Skin epidermis (tissue), 12 donors: ENCODE measurements around the gene IGBP1.
A peak's percentile ranks its signal among the peaks of the same experiment; 100 is the strongest.
"Not testable (repeated sequence)": the region's sequence is repeated elsewhere in the genome, so short reads cannot be mapped to it uniquely, and the experiment has no call there.

Experiments
- H3K27ac ChIP-seq, 21 experiments: fragments of 200-600 bp; sonication (generic) in 11 of 21; one replicate each; pipeline ENCODE4 v1.5.0; 2020; ENCODE audit warnings: mild to moderate bottlenecking in 3 of 21, inconsistent platforms in 2 of 21, moderate library complexity in 2 of 21
- H3K4me3 ChIP-seq, 7 experiments: fragments of 200-600 bp; sonication (generic) in 2 of 7; one replicate each; pipeline ENCODE4 v1.5.0; 2020; ENCODE audit warnings: inconsistent platforms in 2 of 7, mild to moderate bottlenecking in 2 of 7, moderate library complexity in 1 of 7

The IGBP1 gene

GRCh38 chrX:70133303-70134115, at the start of gene IGBP1:
TSS of gene IGBP1 (plus strand) at chrX:70133447. CDS start at chrX:70133948, 501 bp downstream.
- peak within 1 kb of the TSS; percentile 38 to 87 (median 77) for H3K27ac ChIP-seq
- peak within 1 kb of the TSS; percentile 46 to 67 (median 58) for H3K4me3 ChIP-seq

- H3K4me3 ChIP-seq: no peak overlapping the region
- no peak overlapping the region for H3K27ac ChIP-seq
Observed at GRCh38 chrX:70084592-70085240, 48.5 kb upstream of the IGBP1 start.

GRCh38 chrX:70087857-70088630, 45.2 kb upstream of the IGBP1 start:
- H3K27ac ChIP-seq: peak overlapping the region in 3 of 21 experiments; percentile 1 to 49 (median 30)
- no peak overlapping the region for H3K4me3 ChIP-seq

GRCh38 chrX:70088751-70089150, 44.5 kb upstream of the IGBP1 start:
- Histone ChIP-seq H3K27ac (peak overlapping the region in 1 of 21 experiments; percentile 14), H3K4me3 (no peak overlapping the region)

- Histone ChIP-seq H3K27ac (peak overlapping the region in 1 of 21 experiments; percentile 31), H3K4me3 (no peak overlapping the region)
Observed at GRCh38 chrX:70089604-70090297, 43.5 kb upstream of the IGBP1 start.

GRCh38 chrX:70092247-70092646, 41.0 kb upstream of the IGBP1 start:
- no peak overlapping the region for H3K27ac ChIP-seq

GRCh38 chrX:70096052-70096451, 37.2 kb upstream of the IGBP1 start:
- Histone ChIP-seq H3K27ac (no peak overlapping the region), H3K4me3 (no peak overlapping the region)

More at GRCh38 chrX:70092247-70092646, 41.0 kb upstream of the IGBP1 start:
- no peak overlapping the region for H3K4me3 ChIP-seq

- Histone ChIP-seq H3K27ac (no peak overlapping the region), H3K4me3 (no peak overlapping the region)
Observed at GRCh38 chrX:70105229-70105628, 28.0 kb upstream of the IGBP1 start.

GRCh38 chrX:70111436-70112026, 21.7 kb upstream of the IGBP1 start:
- not testable (repeated sequence) for H3K27ac ChIP-seq

GRCh38 chrX:70117738-70118137, 15.5 kb upstream of the IGBP1 start:
- no peak overlapping the region for H3K4me3 ChIP-seq

More at GRCh38 chrX:70111436-70112026, 21.7 kb upstream of the IGBP1 start:
- not testable (repeated sequence) for H3K4me3 ChIP-seq

GRCh38 chrX:70123014-70123413, 10.2 kb upstream of the IGBP1 start:
- not testable (repeated sequence) for H3K4me3 ChIP-seq, H3K27ac ChIP-seq

More at GRCh38 chrX:70117738-70118137, 15.5 kb upstream of the IGBP1 start:
- no peak overlapping the region for H3K27ac ChIP-seq

- no peak overlapping the region for H3K4me3 ChIP-seq
- H3K27ac ChIP-seq: no peak overlapping the region
Observed at GRCh38 chrX:70124678-70125077, 8.6 kb upstream of the IGBP1 start.

- Histone ChIP-seq H3K4me3 (no peak overlapping the region), H3K27ac (no peak overlapping the region)
Observed at GRCh38 chrX:70128071-70128470, 5.2 kb upstream of the IGBP1 start.

- H3K4me3 ChIP-seq: no peak overlapping the region
- no peak overlapping the region for H3K27ac ChIP-seq
Observed at GRCh38 chrX:70129816-70130215, 3.4 kb upstream of the IGBP1 start.

GRCh38 chrX:70132224-70132623, 1.0 kb upstream of the IGBP1 start:
- Histone ChIP-seq H3K27ac (peak overlapping the region in 1 of 21 experiments; percentile 80), H3K4me3 (no peak overlapping the region)

- peak overlapping the region; percentile 46 to 67 (median 58) for H3K4me3 ChIP-seq
- peak overlapping the region in 19 of 21 experiments; percentile 33 to 87 (median 78) for H3K27ac ChIP-seq
Observed at GRCh38 chrX:70132877-70133302, 357 bp upstream of the IGBP1 start.

GRCh38 chrX:70134116-70134477, 850 bp downstream of the IGBP1 start:
- H3K4me3 ChIP-seq: peak overlapping the region; percentile 46 to 67 (median 58)
- peak overlapping the region in 20 of 21 experiments; percentile 38 to 87 (median 78) for H3K27ac ChIP-seq

- Histone ChIP-seq H3K27ac (no peak overlapping the region), H3K4me3 (no peak overlapping the region)
Observed at GRCh38 chrX:70138622-70139021, 5.4 kb downstream of the IGBP1 start.

GRCh38 chrX:70139736-70140135, 6.5 kb downstream of the IGBP1 start:
- no peak overlapping the region for H3K27ac ChIP-seq
- H3K4me3 ChIP-seq: no peak overlapping the region
